Measurements from ENCODE around the gene TLR3. TPM values are rescaled to one million over a fixed set of nuclear protein-coding genes. Genes with fewer than 3 reads are reported as not detected.
A peak's percentile ranks its signal among the peaks of the same experiment; 100 is the strongest.

The TLR3 gene
- total and polyA plus RNA-seq, 2 of the 8 experiments (the other 6 are each of a cell fraction or from before 2014, with no cell fraction given), result 1.00 to 2.6 TPM

DNA sequence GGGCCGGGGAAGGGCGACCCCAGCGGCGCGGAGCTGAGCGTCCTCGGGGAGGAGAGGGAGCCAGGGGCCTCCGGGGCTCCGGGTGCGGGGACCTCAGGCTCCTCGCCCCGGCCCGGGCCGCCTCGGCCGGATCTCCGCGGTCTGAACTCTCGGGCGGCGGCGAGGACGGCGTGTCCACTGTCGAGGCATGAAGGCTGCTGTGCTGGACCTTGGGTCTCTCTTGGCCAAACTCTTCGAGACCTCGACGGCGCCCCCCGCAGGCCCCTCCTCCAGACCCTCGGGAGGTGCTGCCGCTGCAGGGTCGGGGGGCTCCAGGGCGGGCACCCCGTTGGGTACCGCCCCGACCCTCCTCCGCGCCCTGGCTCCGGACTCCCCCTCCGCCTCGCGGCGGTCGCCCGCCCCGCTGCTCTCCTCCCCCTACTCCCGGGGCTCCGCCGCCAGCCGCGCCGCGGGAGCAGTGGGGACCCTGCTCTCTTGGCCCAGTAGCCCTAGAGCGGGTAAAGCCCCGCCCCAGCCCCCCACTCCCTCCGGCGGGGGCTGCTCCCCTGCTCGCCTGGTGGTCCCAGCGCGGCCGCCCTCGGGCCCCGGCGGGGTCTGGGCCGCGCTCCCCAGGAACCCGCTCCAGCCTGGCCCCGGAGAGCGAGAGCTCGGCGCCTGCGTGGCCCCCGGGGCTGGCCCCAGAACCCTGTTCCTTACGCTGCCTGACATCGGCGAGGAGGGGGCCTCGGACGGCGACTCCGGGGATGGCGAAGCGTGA is 36.1 kb downstream of the TLR3 start:
- peaks cover 7 to 35% (median 27%) of the 10 kb centered on the region in 4 experiments; a peak in 6 of 7 replicates for H3K27me3 ChIP-seq (replicated peaks in 1 of 4; ENCODE audit: control insufficient read depth in 3 of 4, extremely low read depth in 1 of 4, insufficient read depth in 3 of 4, low read length in 3 of 4)
- FAIRE-seq (no peak), DNase-seq (ENCODE audit: low read depth in 1 of 2, low spot score in 2 of 2) (peak in 1 of 2 experiments; percentile 80)
- 7% methylated on average over 15 of the region's 83 CpGs; no CpG with 5 or more reads in 1 of the 2 experiments for WGBS, 2 experiments (ENCODE audit: extremely low coverage in 1 of 2, insufficient coverage in 1 of 2, insufficient read length in 1 of 2, insufficient replicate concordance in 2 of 2, low coverage in 1 of 2, low lambda C conversion rate in 2 of 2, missing lambda C conversion rate in 1 of 2)
- H2BK5ac ChIP-seq (ENCODE audit: low read depth, low read length), result no peak overlapping the region
- H3K36me3 ChIP-seq (ENCODE audit: control insufficient read depth in 2 of 4, insufficient read depth in 4 of 4, low read length in 3 of 4), result no peaks in the 10 kb centered on the region
- H2BK15ac ChIP-seq (ENCODE audit: low read length), result no peak overlapping the region
- 0 out of 2 replicates have a peak overlapping the region, but pooled peaks have one; percentile 21 for H2AFZ ChIP-seq (ENCODE audit: low read length)
- H3K4me1 ChIP-seq (replicated peaks in 1 of 4; ENCODE audit: control insufficient read depth in 3 of 4, insufficient read depth in 4 of 4, low read length in 3 of 4), result peaks cover 0 to 10% (median 4%) of the 10 kb centered on the region in 4 experiments; a peak in 4 of 7 replicates
- no peak overlapping the region for H3K23ac ChIP-seq (ENCODE audit: insufficient read length)
- peak overlapping the region in 2 of 4 experiments; percentile 6 to 64; a peak in 3 of 7 replicates for H3K9ac ChIP-seq (replicated peaks in 1 of 4; ENCODE audit: extremely low read depth in 1 of 4, low read depth in 3 of 4, low read length in 3 of 4)
- peak overlapping the region; percentile 39 to 67 (median 44) for H3K4me3 ChIP-seq (ENCODE audit: extremely low read depth in 1 of 4, insufficient read depth in 2 of 4, low read depth in 3 of 4, low read length in 4 of 4)
- H4K5ac ChIP-seq (ENCODE audit: insufficient read length, low read depth, low read length), result no peak overlapping the region
- peak overlapping the region; percentile 72 for H4K8ac ChIP-seq (ENCODE audit: extremely low read depth, insufficient read depth, low read length)
- no peak overlapping the region for H3K4ac ChIP-seq (replicated peaks; ENCODE audit: insufficient read length, low read depth, low read length)
- no peak overlapping the region for H2BK120ac ChIP-seq (replicated peaks; ENCODE audit: low read depth, low read length)
- POLR2A ChIA-PET (ENCODE audit: partially characterized antibody), result interaction anchor here (1.0 to 2.2 kb wide), 2 partner anchors 23 to 26 kb away, joined by 3 to 9 read pairs; no protein-coding TSS in a partner anchor
- no peak overlapping the region; the same call in 1 of the 2 replicates for H3K18ac ChIP-seq (ENCODE audit: extremely low read depth, low read length)
- no peaks in the 10 kb centered on the region for H3K79me2 ChIP-seq (ENCODE audit: control insufficient read depth in 1 of 2, insufficient read depth in 2 of 2, low read length in 2 of 2)
- no peak overlapping the region for H3K56ac ChIP-seq (replicated peaks; ENCODE audit: insufficient read length, low read depth, low read length)
- CTCF ChIA-PET (ENCODE audit: partially characterized antibody), result interaction anchor here (1.0 to 5.5 kb wide), 5 partner anchors 12 to 69 kb away, joined by 3 to 16 read pairs (median 3); no protein-coding TSS in a partner anchor
- H3K9me3 ChIP-seq (ENCODE audit: insufficient read depth in 2 of 2, low read depth in 1 of 2, low read length in 1 of 2), result no peaks in the 10 kb centered on the region
- no peak overlapping the region for H3K27ac ChIP-seq (ENCODE audit: low read depth, low read length)
- H2BK12ac ChIP-seq (ENCODE audit: low read depth, low read length), result no peak overlapping the region; the same call in 1 of the 2 replicates
- peaks cover 0 to 2% of the 10 kb centered on the region in 2 experiments for H4K20me1 ChIP-seq (replicated peaks in 1 of 2; ENCODE audit: control insufficient read depth in 1 of 2, insufficient read depth in 2 of 2, low read length in 2 of 2)
- H2AK5ac ChIP-seq (ENCODE audit: low read depth, low read length), result no peak overlapping the region
- no peak overlapping the region for H4K91ac ChIP-seq (replicated peaks; ENCODE audit: insufficient read length, low read length)
- H2BK20ac ChIP-seq (ENCODE audit: low read length), result no peak overlapping the region
- no peak overlapping the region for H3K14ac ChIP-seq (ENCODE audit: insufficient read length)
- H3K23me2 ChIP-seq (ENCODE audit: low read depth, low read length), result peaks cover 7% of the 10 kb centered on the region; the same call in 1 of the 2 replicates
- no peaks in the 10 kb centered on the region for H3K79me1 ChIP-seq (ENCODE audit: low read depth, low read length)
- peak overlapping the region; percentile 76 to 88 for H3K4me2 ChIP-seq (ENCODE audit: insufficient read depth in 1 of 2, low read depth in 2 of 2, low read length in 2 of 2)
- TF ChIP-seq EZH2 (IDR thresholded peaks at IDR 0.05; ENCODE audit: low read depth, low read length, severe bottlenecking) (peak; percentile 48), HDAC2 (IDR thresholded peaks at IDR 0.05; ENCODE audit: borderline replicate concordance in 1 of 2, low read depth in 2 of 2, low read length in 2 of 2) (no peak), RBBP5 (IDR thresholded peaks at IDR 0.05; ENCODE audit: borderline replicate concordance, low read depth, low read length) (peak; percentile 14; the same call in 1 of the 2 replicates), ASH2L (IDR thresholded peaks at IDR 0.05; ENCODE audit: low read length) (peak; percentile 79), POU5F1 (IDR thresholded peaks at IDR 0.05; ENCODE audit: low read depth, low read length) (no peak), JUN (IDR thresholded peaks at IDR 0.05; ENCODE audit: low read depth, low read length) (no peak), KDM4A (IDR thresholded peaks at IDR 0.05; ENCODE audit: low read depth, low read length, severe bottlenecking) (peak; percentile 83), TAF1 (IDR thresholded peaks at IDR 0.05; ENCODE audit: low read depth, low read length) (no peak), MAX (IDR thresholded peaks at IDR 0.05) (peak; percentile 68)
- TF ChIP-seq, protein P1, sequence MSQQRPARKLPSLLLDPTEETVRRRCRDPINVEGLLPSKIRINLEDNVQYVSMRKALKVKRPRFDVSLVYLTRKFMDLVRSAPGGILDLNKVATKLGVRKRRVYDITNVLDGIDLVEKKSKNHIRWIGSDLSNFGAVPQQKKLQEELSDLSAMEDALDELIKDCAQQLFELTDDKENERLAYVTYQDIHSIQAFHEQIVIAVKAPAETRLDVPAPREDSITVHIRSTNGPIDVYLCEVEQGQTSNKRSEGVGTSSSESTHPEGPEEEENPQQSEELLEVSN (IDR thresholded peaks at IDR 0.05), result peak; percentile 55
